HepG2 (cell line): Measurements from ENCODE around the gene NAT9. TPM values are rescaled to one million over a fixed set of nuclear protein-coding genes. Genes with fewer than 3 reads are reported as not detected.
A peak's percentile ranks its signal among the peaks of the same experiment; 100 is the strongest.

Experiments
- ERF ChIP-seq: IDR thresholded peaks from 2 replicates; pipeline ENCODE4 v1.6.1; 2018; ENCODE audit warnings: missing biosample characterization, missing genetic modification reagents
- FOXP1 ChIP-seq, 2 experiments: fragments of 450-650 bp in 1 of 2; IDR thresholded peaks; 2 replicates each; pipeline ENCODE4 v1.6.1; 2017 to 2018; ENCODE audit warnings: antibody characterized with exemption in 1 of 2
- MAX ChIP-seq: IDR thresholded peaks from 2 replicates; pipeline ENCODE4 v1.6.1; 2012; ENCODE audit warnings: inconsistent platforms
- ZBTB40 ChIP-seq, 2 experiments: fragments of 450-650 bp in 1 of 2; sonication (generic) in 1 of 2; formaldehyde crosslinking in 1 of 2; IDR thresholded peaks; 2 replicates each; pipeline versions ENCODE4 v1.6.1 to v1.8.0; 2016 to 2022; ENCODE audit warnings: antibody characterized with exemption in 1 of 2, mild to moderate bottlenecking in 1 of 2, missing genetic modification reagents in 1 of 2
- ZNF275 ChIP-seq: sonication (generic); formaldehyde crosslinking; IDR thresholded peaks from 2 replicates; pipeline ENCODE4 v1.8.0; 2022; ENCODE audit warnings: missing genetic modification reagents, mild to moderate bottlenecking, inconsistent platforms, borderline replicate concordance
- ZNF484 ChIP-seq: sonication (generic); formaldehyde crosslinking; IDR thresholded peaks from 2 replicates; pipeline ENCODE4 v1.5.1; 2020; ENCODE audit warnings: mild to moderate bottlenecking, low read depth, missing genetic modification reagents, borderline replicate concordance
- ZNF775 ChIP-seq: sonication (generic); formaldehyde crosslinking; IDR thresholded peaks from 2 replicates; pipeline ENCODE4 v1.4.0; 2020; ENCODE audit warnings: missing genetic modification reagents, mild to moderate bottlenecking, moderate library complexity, borderline replicate concordance
- polyA plus RNA-seq, 8 experiments: library from polyadenylated mRNA; depleted of rRNA in 3 of 8; stranded (reverse) in 7 of 8; unstranded in 1 of 8; fragments of >200 nt; fragmentation: Illumina TruSeq in 4 of 8; extraction: Trizol in 4 of 8; gene quantifications; 2 replicates each; pipeline versions ENCODE4 v1.2.1 to v1.2.3, GENCODE V29; 2011 to 2016; ENCODE audit warnings: low read depth in 4 of 8, missing spikeins in 1 of 8, mixed read lengths in 1 of 8; ENCODE audit not compliant: insufficient read depth in 1 of 8
- total RNA-seq, 5 experiments: library from RNA; depleted of rRNA; stranded (reverse); fragments of >200 nt; fragmentation: Illumina TruSeq; extraction: Trizol; gene quantifications; 2 replicates each; pipeline ENCODE4 v1.2.3, GENCODE V29; 2016; ENCODE audit warnings: low read depth in 1 of 5

Gene NAT9
- total and polyA plus RNA-seq, 2 of the 13 experiments (the other 11 are each of a cell fraction or from before 2014, with no cell fraction given) = 39.7 to 44.2 TPM

GRCh38 chr17:74736513-74737298, 39.4 kb downstream of the NAT9 start, which contains the start of gene RAB37 (continued):
- TF ChIP-seq ZBTB40 (IDR thresholded peaks at IDR 0.05) (no peak), ZBTB40 (CRISPR knock-in tag; IDR thresholded peaks at IDR 0.05) (peak; percentile 56; the same call in 1 of the 2 replicates), ERF (peak; percentile 59; the same call in 1 of the 2 replicates), MAX (peak; percentile 97), FOXP1 (IDR thresholded peaks at IDR 0.05) (peak; percentile 78), FOXP1 (CRISPR knock-in tag; IDR thresholded peaks at IDR 0.05) (peak; percentile 95), ZNF775 (CRISPR knock-in tag) (peak; percentile 21; the same call in 1 of the 2 replicates), ZNF275 (CRISPR knock-in tag) (no peak; the same call in 1 of the 2 replicates), ZNF484 (0 out of 2 replicates have a peak, but pooled peaks have one; percentile 52)
